ENCODE measurements around the gene ACSL3. TPM values are rescaled to one million over a fixed set of nuclear protein-coding genes. Genes with fewer than 3 reads are reported as not detected.

Gene ACSL3
- total RNA-seq (2022; extraction: Qiagen RNA extraction; ENCODE audit: low read depth): 117 to 265 TPM (median 128 TPM) in 5 replicates

DNA sequence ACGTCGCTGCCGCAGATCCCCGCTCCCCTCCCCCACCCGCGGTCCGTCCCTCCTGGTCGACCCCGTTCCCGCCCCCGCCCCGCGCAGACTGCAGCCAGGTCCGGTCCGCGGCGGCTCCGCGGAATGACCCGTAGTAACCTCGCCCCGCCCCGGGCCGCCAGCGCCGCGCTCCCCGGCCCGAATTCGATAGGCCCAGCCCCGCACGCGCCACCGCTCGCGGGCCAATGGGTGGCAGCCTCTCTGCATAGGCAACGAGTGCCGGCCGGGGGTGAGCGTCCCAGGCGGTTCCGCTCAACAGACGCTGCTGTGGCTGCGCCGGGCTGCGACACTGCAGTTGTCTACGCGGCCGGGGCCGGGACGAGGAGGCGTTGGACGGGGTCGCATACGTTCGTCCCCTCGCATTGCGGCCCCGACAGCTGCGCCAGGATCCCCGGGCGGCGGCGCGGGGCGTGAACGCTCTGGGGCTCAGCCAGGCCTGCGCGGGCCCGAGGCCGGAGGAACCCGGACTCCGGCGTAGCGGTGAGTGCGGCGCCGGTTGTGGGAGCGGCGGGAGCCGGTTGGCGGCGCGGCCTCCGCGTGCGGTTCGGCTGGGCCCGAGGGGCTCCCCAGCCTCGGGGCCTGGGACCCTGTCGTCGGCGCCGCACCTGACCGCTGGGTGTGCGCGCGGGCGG, at the start of gene ACSL3:
Gene ACSL3 (plus strand): TSS at position 297 of the 671 bp plus-strand sequence. CDS start 47,737 bp downstream, outside the sequence.

Other genes with a start within 250 kb of the ACSL3 start
- 39.2 to 55.8 TPM (median 41.9 TPM) in 5 replicates for gene FARSB, start 204.9 kb upstream of the ACSL3 start, total RNA-seq (2022; extraction: Qiagen RNA extraction; ENCODE audit: low read depth)
- gene MOGAT1, start 189.4 kb upstream of the ACSL3 start, total RNA-seq (2022; extraction: Qiagen RNA extraction; ENCODE audit: low read depth): not detected in 5 replicates
- gene KCNE4, start 191.2 kb downstream of the ACSL3 start, total RNA-seq (2022; extraction: Qiagen RNA extraction; ENCODE audit: low read depth): 0.53 to 0.92 TPM (median 0.70 TPM) in 5 replicates